Measurements from ENCODE around the gene SCT. TPM values are rescaled to one million over a fixed set of nuclear protein-coding genes. Genes with fewer than 3 reads are reported as not detected.

Gene SCT
- total RNA-seq, 1 experiment from 2014 or later = not detected

DNA sequence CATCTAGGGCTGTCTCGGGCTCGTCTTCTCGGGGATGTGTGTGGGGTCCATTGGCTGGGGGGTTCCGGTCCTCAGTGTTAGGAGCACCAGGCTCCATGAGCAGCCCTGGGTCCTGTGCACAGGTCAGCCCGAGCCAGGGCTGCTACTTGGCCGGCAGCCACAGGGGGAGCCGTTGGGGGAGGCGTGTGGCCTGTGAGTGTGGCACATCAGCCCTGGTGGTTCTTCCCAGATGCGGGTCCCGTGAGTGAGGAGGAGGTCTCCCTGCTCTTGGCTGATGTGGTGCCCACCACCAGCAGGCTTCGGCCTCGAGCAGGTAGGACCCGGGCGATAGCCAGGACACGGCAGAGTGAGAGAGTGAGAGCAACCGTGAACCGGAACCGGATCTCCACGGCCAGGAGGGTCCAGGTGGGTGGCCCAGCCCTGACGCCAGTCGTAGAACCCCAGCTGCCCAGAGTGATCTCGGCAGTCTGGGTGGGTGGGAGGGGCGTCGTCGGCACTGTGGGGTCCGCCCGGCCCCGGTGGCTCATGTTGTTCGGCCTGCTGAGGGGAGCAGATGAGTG lies 29.7 kb downstream of the SCT start:
- Histone ChIP-seq H3K27ac (ENCODE audit: low read length) (no peak overlapping the region), H3K27me3 (ENCODE audit: control insufficient read depth, insufficient read depth, low read length) (no peaks in the 10 kb centered on the region), H3K4me3 (ENCODE audit: low read depth in 2 of 2, low read length in 2 of 2) (no peak overlapping the region), H3K4me1 (ENCODE audit: control insufficient read depth, insufficient read depth, low read length) (no peaks in the 10 kb centered on the region), H3K36me3 (ENCODE audit: control insufficient read depth, insufficient read depth, low read length) (peaks cover 8% of the 10 kb centered on the region; the same call in 1 of the 2 replicates), H3K9me3 (ENCODE audit: control insufficient read depth, insufficient read depth, low read depth, low read length) (no peaks in the 10 kb centered on the region)
- TF ChIP-seq POLR2AphosphoS5 (IDR thresholded peaks at IDR 0.05; ENCODE audit: low read depth, low read length) (no peak), TCF7L2 (IDR thresholded peaks at IDR 0.05; ENCODE audit: low read depth, low read length) (no peak), CTCF (IDR thresholded peaks at IDR 0.05) (no peak), REST (IDR thresholded peaks at IDR 0.05; ENCODE audit: insufficient read depth in 1 of 2, low read depth in 2 of 2, low read length in 1 of 2) (no peak), SIN3A (IDR thresholded peaks at IDR 0.05; ENCODE audit: borderline replicate concordance, insufficient read depth, low read depth, low read length) (no peak)
- ATAC-seq (peak; percentile 62), DNase-seq (ENCODE audit: low read depth, low spot score) (no peak)
- no TSS peak for BruUV-seq (replicated peaks)
- POLR2A ChIA-PET = no interaction called here
- intact Hi-C loops (cut with micrococcal nuclease; ENCODE audit: unreplicated experiment) (no loop called here), in situ Hi-C loops (cut with HindIII; ENCODE audit: low pct_unique_long_range_greater_than_20kb, low sequenced_read_pairs) (no loop called here)
- CTCF ChIA-PET = no interaction called here

DNA sequence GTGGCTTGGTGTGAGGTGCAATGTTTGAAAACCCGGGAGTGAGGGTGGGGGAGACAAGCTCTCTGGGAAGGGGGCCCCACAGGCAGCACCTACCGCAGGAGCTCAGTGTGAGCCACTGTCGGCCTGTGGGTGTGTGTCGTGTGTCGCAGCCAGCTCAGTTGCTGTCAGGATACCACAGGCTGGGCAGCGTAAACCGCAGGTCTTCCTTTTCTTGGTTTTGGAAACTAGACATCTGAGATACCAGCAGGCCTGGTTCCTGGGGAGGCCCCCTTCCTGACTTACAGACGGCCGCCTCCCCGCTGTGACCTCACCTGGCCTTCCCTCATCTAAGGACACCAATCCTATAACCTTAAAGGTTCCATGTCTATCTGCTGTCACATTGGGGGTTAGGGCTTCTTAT lies 30.6 kb downstream of the SCT start:
- in situ Hi-C loops (cut with HindIII; ENCODE audit: low pct_unique_long_range_greater_than_20kb, low sequenced_read_pairs) = no loop called here
- no peaks in the 10 kb centered on the region for H3K4me1 ChIP-seq (ENCODE audit: control insufficient read depth, insufficient read depth, low read length)
- CTCF ChIA-PET = no interaction called here

More for the DNA sequence above, 30.6 kb downstream of the SCT start:
- intact Hi-C loops (cut with micrococcal nuclease; ENCODE audit: unreplicated experiment) = no loop called here
- Histone ChIP-seq H3K27ac (ENCODE audit: low read length) (no peak overlapping the region), H3K36me3 (ENCODE audit: control insufficient read depth, insufficient read depth, low read length) (peaks cover 8% of the 10 kb centered on the region; the same call in 1 of the 2 replicates), H3K9me3 (ENCODE audit: control insufficient read depth, insufficient read depth, low read depth, low read length) (no peaks in the 10 kb centered on the region), H3K27me3 (ENCODE audit: control insufficient read depth, insufficient read depth, low read length) (no peaks in the 10 kb centered on the region), H3K4me3 (ENCODE audit: low read depth in 2 of 2, low read length in 2 of 2) (no peak overlapping the region)
- no peak for ATAC-seq
- POLR2A ChIA-PET = no interaction called here
- TF ChIP-seq TCF7L2 (IDR thresholded peaks at IDR 0.05; ENCODE audit: low read depth, low read length) (no peak), POLR2AphosphoS5 (IDR thresholded peaks at IDR 0.05; ENCODE audit: low read depth, low read length) (no peak), SIN3A (IDR thresholded peaks at IDR 0.05; ENCODE audit: borderline replicate concordance, insufficient read depth, low read depth, low read length) (no peak), REST (IDR thresholded peaks at IDR 0.05; ENCODE audit: insufficient read depth in 1 of 2, low read depth in 2 of 2, low read length in 1 of 2) (no peak), CTCF (IDR thresholded peaks at IDR 0.05) (no peak)
- BruUV-seq (replicated peaks) = no TSS peak
- no peak for DNase-seq (ENCODE audit: low read depth, low spot score)

Measured in Panc1 (cell line).